ENCODE results near the gene KCNN3.

KCNN3 gene

GRCh38 chr1:154786804-154787570 is 83.1 kb downstream of the KCNN3 start:
- H3K4me1 ChIP-seq (ENCODE audit: control insufficient read depth, insufficient read depth, low read length) = peaks cover 9% of the 10 kb centered on the region
- no peaks in the 10 kb centered on the region for H3K27me3 ChIP-seq (ENCODE audit: control insufficient read depth, insufficient read depth, low read length)
- H3K9me3 ChIP-seq (ENCODE audit: control insufficient read depth, low read length) = no peaks in the 10 kb centered on the region
- no peak overlapping the region for H3K9ac ChIP-seq (ENCODE audit: low read length)
- H3K36me3 ChIP-seq (ENCODE audit: control insufficient read depth, insufficient read depth, low read length) = no peaks in the 10 kb centered on the region
- no peak overlapping the region for H3K4me3 ChIP-seq (ENCODE audit: low read length)

GRCh38 chr1:154784924-154785531 is 85.1 kb downstream of the KCNN3 start:
- Histone ChIP-seq H3K9ac (ENCODE audit: low read length) (no peak overlapping the region), H3K4me3 (ENCODE audit: low read length) (no peak overlapping the region), H3K9me3 (ENCODE audit: control insufficient read depth, low read length) (no peaks in the 10 kb centered on the region), H3K27me3 (ENCODE audit: control insufficient read depth, insufficient read depth, low read length) (no peaks in the 10 kb centered on the region), H3K36me3 (ENCODE audit: control insufficient read depth, insufficient read depth, low read length) (no peaks in the 10 kb centered on the region), H3K4me1 (ENCODE audit: control insufficient read depth, insufficient read depth, low read length) (peaks cover 9% of the 10 kb centered on the region)

- H3K9ac ChIP-seq (ENCODE audit: low read length) = no peak overlapping the region
These were observed 85.7 kb downstream of the KCNN3 start for GRCh38 chr1:154784416-154784815.

GRCh38 chr1:154783976-154784375 is 86.1 kb downstream of the KCNN3 start:
- peaks cover 9% of the 10 kb centered on the region for H3K4me1 ChIP-seq (ENCODE audit: control insufficient read depth, insufficient read depth, low read length)
- H3K9me3 ChIP-seq (ENCODE audit: control insufficient read depth, low read length) = no peaks in the 10 kb centered on the region
- no peak overlapping the region for H3K9ac ChIP-seq (ENCODE audit: low read length)
- H3K27me3 ChIP-seq (ENCODE audit: control insufficient read depth, insufficient read depth, low read length) = no peaks in the 10 kb centered on the region
- H3K4me3 ChIP-seq (ENCODE audit: low read length) = no peak overlapping the region
- no peaks in the 10 kb centered on the region for H3K36me3 ChIP-seq (ENCODE audit: control insufficient read depth, insufficient read depth, low read length)

More at GRCh38 chr1:154784416-154784815, 85.7 kb downstream of the KCNN3 start:
- H3K27me3 ChIP-seq (ENCODE audit: control insufficient read depth, insufficient read depth, low read length) = no peaks in the 10 kb centered on the region
- H3K4me3 ChIP-seq (ENCODE audit: low read length) = no peak overlapping the region
- H3K4me1 ChIP-seq (ENCODE audit: control insufficient read depth, insufficient read depth, low read length) = peaks cover 9% of the 10 kb centered on the region
- no peaks in the 10 kb centered on the region for H3K36me3 ChIP-seq (ENCODE audit: control insufficient read depth, insufficient read depth, low read length)
- H3K9me3 ChIP-seq (ENCODE audit: control insufficient read depth, low read length) = no peaks in the 10 kb centered on the region

- no peaks in the 10 kb centered on the region for H3K36me3 ChIP-seq (ENCODE audit: control insufficient read depth, insufficient read depth, low read length)
- no peaks in the 10 kb centered on the region for H3K27me3 ChIP-seq (ENCODE audit: control insufficient read depth, insufficient read depth, low read length)
- no peak overlapping the region for H3K4me3 ChIP-seq (ENCODE audit: low read length)
- no peaks in the 10 kb centered on the region for H3K9me3 ChIP-seq (ENCODE audit: control insufficient read depth, low read length)
- peaks cover 9% of the 10 kb centered on the region for H3K4me1 ChIP-seq (ENCODE audit: control insufficient read depth, insufficient read depth, low read length)
- H3K9ac ChIP-seq (ENCODE audit: low read length) = no peak overlapping the region
These were observed 89.5 kb downstream of the KCNN3 start for GRCh38 chr1:154780541-154780940.

- Histone ChIP-seq H3K4me3 (ENCODE audit: low read length) (no peak overlapping the region), H3K4me1 (ENCODE audit: control insufficient read depth, insufficient read depth, low read length) (peaks cover 4% of the 10 kb centered on the region), H3K36me3 (ENCODE audit: control insufficient read depth, insufficient read depth, low read length) (no peaks in the 10 kb centered on the region), H3K27me3 (ENCODE audit: control insufficient read depth, insufficient read depth, low read length) (no peaks in the 10 kb centered on the region), H3K9ac (ENCODE audit: low read length) (no peak overlapping the region), H3K9me3 (ENCODE audit: control insufficient read depth, low read length) (no peaks in the 10 kb centered on the region)
These were observed 90.4 kb downstream of the KCNN3 start for GRCh38 chr1:154779551-154780189.

- Histone ChIP-seq H3K36me3 (ENCODE audit: control insufficient read depth, insufficient read depth, low read length) (no peaks in the 10 kb centered on the region), H3K4me3 (ENCODE audit: low read length) (no peak overlapping the region), H3K4me1 (ENCODE audit: control insufficient read depth, insufficient read depth, low read length) (no peaks in the 10 kb centered on the region), H3K9ac (ENCODE audit: low read length) (no peak overlapping the region), H3K9me3 (ENCODE audit: control insufficient read depth, low read length) (no peaks in the 10 kb centered on the region), H3K27me3 (ENCODE audit: control insufficient read depth, insufficient read depth, low read length) (no peaks in the 10 kb centered on the region)
These were observed 91.1 kb downstream of the KCNN3 start for GRCh38 chr1:154778944-154779343.

- Histone ChIP-seq H3K4me3 (ENCODE audit: low read length) (no peak overlapping the region), H3K36me3 (ENCODE audit: control insufficient read depth, insufficient read depth, low read length) (no peaks in the 10 kb centered on the region), H3K9me3 (ENCODE audit: control insufficient read depth, low read length) (no peaks in the 10 kb centered on the region), H3K27me3 (ENCODE audit: control insufficient read depth, insufficient read depth, low read length) (no peaks in the 10 kb centered on the region), H3K4me1 (ENCODE audit: control insufficient read depth, insufficient read depth, low read length) (no peaks in the 10 kb centered on the region), H3K9ac (ENCODE audit: low read length) (no peak overlapping the region)
These were observed 91.8 kb downstream of the KCNN3 start for GRCh38 chr1:154778275-154778674.

GRCh38 chr1:154777781-154778180 is 92.3 kb downstream of the KCNN3 start:
- Histone ChIP-seq H3K9me3 (ENCODE audit: control insufficient read depth, low read length) (no peaks in the 10 kb centered on the region), H3K36me3 (ENCODE audit: control insufficient read depth, insufficient read depth, low read length) (no peaks in the 10 kb centered on the region), H3K9ac (ENCODE audit: low read length) (no peak overlapping the region), H3K4me3 (ENCODE audit: low read length) (no peak overlapping the region), H3K4me1 (ENCODE audit: control insufficient read depth, insufficient read depth, low read length) (no peaks in the 10 kb centered on the region), H3K27me3 (ENCODE audit: control insufficient read depth, insufficient read depth, low read length) (no peaks in the 10 kb centered on the region)

GRCh38 chr1:154777154-154777553 is 92.9 kb downstream of the KCNN3 start:
- no peaks in the 10 kb centered on the region for H3K27me3 ChIP-seq (ENCODE audit: control insufficient read depth, insufficient read depth, low read length)
- H3K9ac ChIP-seq (ENCODE audit: low read length) = no peak overlapping the region
- no peaks in the 10 kb centered on the region for H3K9me3 ChIP-seq (ENCODE audit: control insufficient read depth, low read length)
- H3K4me1 ChIP-seq (ENCODE audit: control insufficient read depth, insufficient read depth, low read length) = no peaks in the 10 kb centered on the region
- H3K4me3 ChIP-seq (ENCODE audit: low read length) = no peak overlapping the region
- no peaks in the 10 kb centered on the region for H3K36me3 ChIP-seq (ENCODE audit: control insufficient read depth, insufficient read depth, low read length)

- Histone ChIP-seq H3K4me3 (ENCODE audit: low read length) (no peak overlapping the region), H3K27me3 (ENCODE audit: control insufficient read depth, insufficient read depth, low read length) (no peaks in the 10 kb centered on the region), H3K36me3 (ENCODE audit: control insufficient read depth, insufficient read depth, low read length) (no peaks in the 10 kb centered on the region)
These were observed 94.2 kb downstream of the KCNN3 start for GRCh38 chr1:154775621-154776605.

More at GRCh38 chr1:154775621-154776605, 94.2 kb downstream of the KCNN3 start:
- H3K9me3 ChIP-seq (ENCODE audit: control insufficient read depth, low read length) = no peaks in the 10 kb centered on the region
- no peak overlapping the region for H3K9ac ChIP-seq (ENCODE audit: low read length)
- H3K4me1 ChIP-seq (ENCODE audit: control insufficient read depth, insufficient read depth, low read length) = no peaks in the 10 kb centered on the region

Measured in mucosa of stomach (tissue), 1 donor.